Measurements from ENCODE around the gene WHRN.
A peak's percentile ranks its signal among the peaks of the same experiment; 100 is the strongest.

WHRN gene

DNA sequence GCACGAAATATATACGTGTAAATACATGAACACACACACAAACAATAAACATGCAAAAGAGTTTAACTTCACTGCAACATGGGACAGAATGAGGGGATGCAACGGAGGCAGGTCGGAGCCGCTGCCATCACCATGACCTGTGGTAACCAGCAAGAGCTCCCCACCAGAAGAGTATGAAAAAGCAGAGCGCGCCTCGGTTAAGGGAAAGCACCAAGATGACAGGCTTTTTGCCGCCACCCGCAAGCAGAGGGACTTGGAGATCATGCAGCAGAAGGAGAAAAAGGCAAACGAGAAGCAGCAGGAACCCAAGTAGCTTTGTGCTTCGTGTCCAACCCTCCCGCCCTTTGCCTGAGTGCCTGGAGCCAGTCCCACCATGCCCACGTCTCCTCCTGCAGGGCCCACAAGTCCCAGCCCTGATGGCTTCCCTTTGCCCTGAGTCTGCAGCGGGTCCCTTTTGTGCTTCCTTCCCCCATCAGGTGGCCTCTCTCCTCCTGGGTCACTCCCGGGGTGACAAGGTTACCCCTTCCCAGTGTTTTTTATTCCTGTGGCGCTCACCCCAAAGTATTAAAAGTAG is 13.8 kb downstream of the WHRN start:
- no peak for DNase-seq

DNA sequence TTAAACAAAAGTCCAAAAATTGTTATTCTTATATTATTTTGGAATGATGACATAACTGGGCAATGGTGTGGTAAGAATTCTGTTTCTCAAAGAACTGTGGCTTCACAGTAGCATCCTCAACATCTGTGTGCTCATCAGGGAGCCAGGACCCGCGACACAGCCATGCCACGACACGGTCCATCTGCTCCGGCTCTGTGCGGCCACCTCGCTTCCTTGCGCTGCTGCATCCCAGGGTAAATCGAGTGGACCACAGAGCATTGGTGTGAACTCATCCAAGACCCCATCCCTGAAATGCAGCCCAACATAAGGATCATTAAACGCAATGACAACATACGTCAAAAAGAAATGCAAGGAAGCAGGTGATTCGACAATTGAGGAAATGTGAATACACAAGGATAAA is 15.3 kb downstream of the WHRN start:
- DNase-seq, result no peak

DNA sequence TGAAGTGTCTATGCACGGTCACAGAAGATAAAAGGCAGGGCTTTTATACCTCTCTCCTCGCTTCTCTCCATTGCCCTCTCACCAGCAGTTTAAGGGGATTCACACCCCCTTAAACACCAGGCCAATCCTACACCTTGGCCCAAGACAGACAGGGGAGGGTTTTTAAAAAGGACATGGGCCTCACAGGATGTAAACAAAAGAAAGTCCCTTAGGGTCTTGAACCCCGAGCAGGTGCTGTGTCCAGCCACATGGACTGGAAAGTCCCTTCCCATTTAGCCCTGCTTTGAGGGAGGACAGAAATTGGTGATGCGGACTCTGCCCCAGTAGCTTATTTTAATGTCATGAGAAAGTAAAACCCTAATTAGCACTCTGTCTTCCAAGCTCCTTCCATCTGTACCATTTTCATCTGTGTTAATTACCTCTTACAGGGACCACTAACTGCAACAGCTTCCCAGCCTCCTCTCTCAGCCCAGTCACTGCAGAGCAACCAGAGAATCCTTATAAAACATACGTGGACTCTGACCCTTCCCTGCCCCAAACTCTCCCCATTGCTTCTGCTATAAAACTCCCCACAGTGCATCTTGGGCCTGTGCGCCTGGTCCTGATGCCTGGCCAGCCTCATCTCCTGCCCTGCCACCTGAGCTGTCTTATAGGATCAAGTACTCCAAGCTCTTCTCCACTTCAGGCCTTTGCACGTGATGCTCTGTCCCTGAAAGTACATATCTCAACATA is 16.7 kb downstream of the WHRN start:
- DNase-seq, result no peak

DNA sequence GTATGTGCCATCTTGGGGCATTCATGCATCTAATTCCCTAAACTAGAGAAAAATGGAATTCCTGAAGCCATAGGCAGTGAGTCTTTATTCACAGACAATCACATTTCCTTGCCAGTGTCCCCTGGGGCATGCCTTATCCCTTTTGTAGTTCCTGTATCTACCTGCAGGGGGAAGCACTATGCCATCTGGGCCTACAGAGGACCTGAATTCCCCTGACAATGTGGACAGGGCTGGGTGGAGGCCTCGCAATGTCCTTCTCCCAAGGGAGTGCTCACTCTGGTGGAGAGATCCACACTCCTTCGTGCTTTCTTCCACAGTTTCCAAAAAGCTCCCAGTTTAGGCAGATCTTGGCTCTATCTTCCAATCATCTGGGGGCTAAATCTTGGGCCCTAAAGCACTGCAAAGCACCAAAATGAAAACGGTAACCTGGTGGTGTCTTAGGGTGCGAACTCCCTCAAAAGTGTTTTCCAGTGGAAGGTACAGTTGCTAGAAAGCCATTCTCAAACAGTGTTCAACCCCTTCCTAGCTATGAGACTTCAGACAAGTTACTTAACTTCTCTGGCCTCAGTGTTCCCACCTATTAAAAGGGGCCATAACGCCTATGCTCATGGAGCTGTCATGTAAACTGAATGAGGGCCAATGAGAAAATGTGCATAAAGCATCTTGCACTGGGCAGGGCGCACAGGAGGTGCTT is 17.5 kb downstream of the WHRN start:
- peak; percentile 69 for DNase-seq

DNA sequence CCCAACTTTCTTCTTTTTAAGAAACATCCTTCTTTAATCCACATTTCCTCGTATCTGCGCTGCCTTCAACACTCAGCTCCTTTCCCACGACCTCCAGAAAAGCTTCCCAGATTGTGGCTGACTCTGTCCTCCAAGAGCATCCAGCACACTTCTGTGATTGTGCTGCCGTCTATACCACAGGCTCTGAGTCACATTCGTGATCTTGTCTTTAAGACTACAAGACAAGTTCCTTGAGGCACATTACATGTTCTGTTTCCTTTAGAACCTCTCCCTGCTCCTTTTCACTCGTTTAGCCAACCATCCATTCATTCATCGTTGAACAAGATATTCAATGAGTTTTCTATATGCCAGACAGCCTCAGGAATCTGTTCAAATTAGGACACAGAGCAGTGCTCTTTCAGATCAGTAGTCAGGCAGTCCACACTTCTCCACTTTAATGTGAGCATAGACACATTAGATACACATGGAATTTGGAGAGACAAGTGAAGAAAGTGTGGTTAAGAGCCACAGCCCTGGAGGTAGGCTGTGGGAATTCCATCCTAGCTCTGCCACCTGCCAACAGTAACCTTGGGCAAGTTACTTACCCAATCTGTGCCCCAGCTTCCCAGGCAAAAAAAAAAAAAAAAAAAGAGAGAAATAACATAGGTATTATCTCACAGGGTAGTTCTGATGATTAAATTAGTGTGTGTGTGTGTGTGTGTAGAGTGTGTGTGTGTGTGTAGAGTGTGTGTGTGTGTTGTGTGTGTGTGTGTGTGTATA is 18.9 kb downstream of the WHRN start:
- DNase-seq, result no peak

DNA sequence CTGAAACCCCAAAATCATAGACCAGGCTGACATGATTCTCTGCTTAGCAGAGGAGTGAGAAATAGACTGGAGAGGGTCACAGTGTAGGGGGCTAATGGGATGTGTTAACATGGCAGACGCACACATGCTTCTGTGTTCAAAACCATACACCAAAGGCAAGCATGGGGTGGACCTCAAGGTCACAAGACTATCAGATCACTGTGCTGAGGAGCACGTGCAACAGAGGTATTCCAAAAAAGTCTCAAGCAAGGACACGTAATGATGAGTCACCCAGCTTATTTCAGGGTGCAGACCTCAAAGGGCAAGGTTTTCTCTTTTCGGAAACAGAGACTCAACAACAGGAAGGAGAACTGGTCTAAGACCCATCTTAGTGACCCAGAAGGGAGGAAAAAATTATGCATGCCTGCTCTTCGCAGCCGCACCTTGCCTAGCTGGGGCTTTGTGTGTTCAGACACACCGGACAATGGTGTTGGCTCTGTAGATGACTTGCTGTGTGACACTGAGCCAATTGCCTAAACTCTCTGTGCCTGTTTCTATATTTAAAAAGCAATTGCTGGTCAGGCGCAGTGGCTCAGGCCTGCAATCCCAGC is 20.3 kb downstream of the WHRN start:
- peak; percentile 61 for DNase-seq

DNA sequence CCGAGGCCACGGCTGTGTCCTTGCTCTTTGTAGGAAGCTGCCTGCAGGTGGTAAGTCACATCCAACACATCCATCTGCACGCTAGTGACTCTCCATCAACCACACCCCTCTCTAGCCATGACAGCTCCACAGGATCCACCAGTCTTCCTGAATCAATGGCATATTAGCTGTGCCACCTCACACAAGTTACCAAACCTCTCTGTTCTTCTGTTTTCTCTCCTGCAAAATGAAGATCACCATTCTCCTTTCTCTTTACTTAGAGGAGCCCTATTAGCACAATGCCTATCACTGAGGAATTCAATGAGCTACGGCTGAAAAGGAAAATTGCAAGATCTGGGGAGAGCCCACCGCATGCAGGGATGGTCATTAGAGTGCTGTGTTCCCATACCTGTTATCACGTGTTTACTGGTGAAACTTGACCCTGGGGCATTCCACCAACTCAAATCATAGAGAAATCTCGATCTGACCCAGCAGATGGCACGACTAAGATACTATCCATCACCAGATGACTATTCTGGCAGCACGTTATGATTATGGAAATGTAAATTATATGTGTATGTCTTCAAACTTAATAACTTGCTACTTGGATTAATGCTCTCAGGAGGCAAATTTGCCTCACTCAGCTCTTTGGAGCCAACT is 20.9 kb downstream of the WHRN start:
- no peak for DNase-seq

DNA sequence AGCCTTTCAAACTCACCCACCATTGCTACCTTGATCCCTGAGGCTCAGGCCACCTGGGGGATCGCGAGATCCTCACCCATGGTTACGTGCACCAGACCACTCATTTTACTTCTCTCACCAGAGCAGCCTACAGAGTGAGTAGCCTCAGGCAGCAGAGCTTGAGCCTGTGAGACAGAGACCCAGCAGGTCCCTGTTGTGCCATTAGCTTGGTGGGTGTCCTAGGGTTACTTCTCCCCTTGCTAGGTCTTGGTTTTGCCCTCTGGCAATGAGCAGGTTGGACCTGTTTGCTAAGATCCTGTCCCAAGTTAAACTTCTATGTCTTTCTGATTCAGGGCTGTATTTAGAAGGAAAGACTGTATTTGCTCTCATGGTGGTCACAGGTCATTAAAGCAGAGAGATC is 21.8 kb downstream of the WHRN start:
- no peak for DNase-seq

DNA sequence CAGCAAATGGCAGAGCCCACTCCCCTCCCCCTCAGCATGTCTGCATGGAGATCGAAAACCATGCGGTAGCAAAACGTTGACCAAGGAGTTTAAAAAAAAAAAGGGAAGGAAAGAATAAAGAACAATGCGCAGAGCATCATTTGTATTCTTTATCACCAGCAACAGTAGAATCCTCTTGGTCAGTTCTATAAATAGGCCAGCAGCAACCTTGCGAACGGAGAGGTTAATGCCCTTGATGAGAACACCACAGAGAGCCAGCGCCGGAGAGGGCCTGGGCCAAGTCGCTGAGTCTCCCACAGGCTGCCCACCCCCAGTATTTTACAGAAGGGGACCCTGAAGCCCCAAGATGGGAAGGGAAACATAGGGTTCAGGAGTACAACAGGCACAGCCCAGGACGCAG is 22.7 kb downstream of the WHRN start:
- DNase-seq, result no peak

DNA sequence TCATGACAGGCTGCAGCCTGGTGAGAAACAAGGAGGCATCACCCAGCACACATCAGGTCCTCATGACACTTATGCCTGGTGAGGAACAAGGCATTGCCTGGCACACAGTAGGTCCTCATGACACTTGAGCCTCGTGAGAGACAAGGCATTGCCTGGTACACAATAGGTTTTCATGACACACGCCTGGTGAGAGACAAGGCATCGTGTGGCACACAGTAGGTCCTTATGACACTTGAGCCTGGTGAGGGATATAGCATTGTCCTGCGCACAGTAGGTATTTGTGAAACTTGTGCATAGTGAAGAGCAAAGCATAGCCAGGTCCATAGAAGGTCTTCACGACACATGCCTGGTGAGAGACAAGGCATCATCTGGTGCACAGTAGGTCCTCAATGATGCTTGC is 23.5 kb downstream of the WHRN start:
- DNase-seq, result no peak

DNA sequence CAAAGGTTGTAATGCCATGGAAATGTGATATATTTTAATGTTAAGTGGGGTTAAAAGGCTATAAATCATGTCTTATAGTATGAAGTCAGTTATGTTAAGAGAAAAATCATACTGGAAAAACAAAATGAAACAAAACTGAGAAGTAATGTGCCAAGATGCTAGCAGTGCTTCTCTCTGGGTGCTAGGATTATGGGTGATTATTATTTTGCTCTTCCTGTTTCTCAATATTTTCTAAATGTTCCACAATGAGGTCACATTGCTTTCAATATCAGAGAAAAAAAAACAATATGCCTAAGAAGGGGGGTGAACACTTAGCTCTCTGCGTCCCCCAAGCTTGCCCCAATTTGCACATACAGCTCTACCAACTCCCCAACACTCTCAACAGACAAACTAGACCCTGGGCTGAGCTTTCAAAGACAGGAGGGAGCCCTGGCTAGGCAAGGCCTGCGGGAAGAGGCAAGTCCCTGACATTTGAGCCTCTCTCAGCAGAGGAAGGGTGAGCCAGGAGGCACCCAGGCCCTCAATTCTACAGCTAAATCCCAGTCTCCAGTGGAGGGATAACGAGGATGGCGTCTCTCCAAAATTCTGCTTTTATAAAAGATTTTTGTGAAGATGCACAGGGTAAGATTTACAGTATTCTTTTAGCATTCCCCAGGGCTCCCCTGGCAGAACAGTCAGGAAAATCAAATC is 24.4 kb downstream of the WHRN start:
- DNase-seq, result no peak

DNA sequence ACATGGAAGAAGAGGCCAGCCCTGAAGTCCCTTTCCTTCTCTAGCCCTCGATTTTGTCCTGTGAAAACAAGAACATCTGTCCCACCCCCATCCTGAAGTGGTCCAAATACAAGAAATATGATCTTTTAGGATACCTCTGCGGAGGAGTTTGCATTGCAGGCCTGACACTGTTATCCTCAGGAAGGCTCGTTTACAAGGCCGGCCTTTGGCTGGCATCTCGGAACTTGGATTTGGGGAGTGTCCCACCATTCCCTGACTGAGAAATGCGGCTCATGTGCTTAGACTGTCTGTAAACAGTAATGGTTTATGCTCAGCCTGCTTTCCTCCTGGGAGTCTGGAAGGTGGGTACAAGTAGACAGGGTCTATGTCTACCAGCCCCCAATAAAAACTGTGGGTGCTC is 26.4 kb downstream of the WHRN start:
- no peak for DNase-seq

DNA sequence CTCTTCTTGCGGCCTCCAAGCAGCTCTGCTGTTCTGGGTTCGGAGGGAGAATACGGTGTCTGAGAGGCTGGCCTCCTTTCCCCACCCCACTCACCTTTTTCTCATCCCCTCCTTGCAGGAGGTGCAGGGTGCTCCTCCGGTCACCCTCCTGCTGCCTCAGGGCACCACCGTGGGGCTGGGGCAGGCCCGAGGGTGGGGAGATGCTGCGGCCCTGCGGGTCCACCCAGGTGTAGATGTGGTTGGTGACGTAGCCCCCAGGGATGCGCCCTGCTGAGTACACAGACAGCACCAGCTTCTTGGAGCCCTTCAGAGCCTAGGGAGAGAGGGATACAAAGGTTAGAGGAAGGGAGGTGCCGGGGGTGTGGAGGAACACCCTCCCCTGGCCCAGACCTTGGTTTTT is 26.8 kb downstream of the WHRN start:
- no peak for DNase-seq

DNA sequence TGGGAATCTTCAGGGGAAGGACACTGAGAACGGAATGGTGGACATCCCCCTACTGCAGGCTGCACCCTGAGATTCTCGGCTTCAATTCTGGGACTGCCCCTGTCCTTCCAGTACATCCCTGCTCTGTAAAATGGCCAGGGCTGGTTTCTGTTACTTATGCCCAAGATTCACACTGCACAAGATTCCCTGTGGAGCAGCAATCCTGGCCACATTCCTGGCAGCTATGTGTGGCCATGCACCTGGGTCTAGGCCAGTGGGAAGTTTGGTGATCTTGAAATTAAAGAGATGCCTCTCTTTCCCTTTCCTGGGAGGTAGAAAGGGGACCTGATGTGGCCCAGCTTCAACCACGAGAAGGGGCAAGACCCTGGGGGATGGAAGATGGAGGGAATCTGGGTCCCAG is 27.6 kb downstream of the WHRN start:
- no peak for DNase-seq

DNA sequence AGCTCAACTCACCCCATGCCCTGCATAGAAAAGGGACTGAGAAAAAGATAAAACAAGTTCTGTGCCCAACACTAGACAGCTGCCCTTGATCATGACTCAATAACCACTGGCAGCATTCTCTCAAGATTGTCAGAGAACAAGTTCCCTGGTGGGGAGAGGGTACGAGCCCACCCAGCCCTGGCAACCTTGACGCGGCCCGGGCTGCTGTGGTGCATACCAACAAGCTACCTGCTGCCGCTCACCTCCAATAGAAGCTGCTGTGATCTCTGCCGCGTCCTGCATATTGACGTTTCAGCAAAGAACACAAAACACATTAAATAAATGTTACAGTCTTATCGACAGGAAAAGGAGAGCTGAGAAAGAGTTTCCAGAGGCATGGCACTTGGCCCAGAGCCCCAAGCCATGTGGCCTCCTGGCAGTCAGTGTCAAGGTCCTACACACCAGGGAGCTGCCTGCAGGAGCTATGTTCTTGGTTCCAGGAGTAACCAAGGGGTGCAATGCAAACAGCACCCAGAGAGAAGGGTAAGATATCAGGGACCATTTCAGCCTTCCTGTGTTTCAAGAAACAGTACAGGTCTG is 28.3 kb downstream of the WHRN start:
- no peak for DNase-seq

DNA sequence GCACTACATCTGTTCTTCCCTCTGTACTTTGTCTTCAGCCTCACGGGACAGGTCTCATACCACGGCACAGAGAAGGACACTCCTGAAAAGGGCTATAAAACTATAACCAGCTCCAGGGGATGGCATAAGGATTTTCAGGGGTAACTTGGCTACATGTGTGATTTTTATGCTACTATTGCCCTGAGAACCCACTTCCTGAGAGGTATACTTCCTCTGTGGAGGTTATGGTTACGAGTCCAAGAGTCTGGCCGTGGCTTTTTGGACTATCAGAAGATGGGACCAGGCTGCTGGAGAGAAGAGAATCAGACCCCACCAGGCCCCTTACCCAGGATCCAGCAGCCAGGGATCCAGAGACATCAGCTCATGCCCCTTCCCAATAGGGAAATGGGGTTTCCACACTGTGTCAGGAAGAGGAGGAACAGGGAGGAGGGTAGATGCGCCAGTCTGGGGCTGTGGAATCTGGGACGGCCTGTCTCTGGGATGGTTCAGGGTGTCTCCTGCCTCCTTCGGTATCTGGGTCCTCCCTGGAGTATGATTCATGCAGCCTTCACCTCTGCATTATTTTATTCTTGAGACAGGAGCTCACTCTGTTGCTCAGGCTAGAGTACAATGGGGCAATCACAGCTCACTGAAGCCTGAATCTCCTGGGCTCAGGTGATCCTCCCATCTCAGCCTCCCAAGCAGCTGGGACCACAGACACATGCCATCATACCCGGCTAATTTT is 29.7 kb downstream of the WHRN start:
- DNase-seq, result no peak

DNA sequence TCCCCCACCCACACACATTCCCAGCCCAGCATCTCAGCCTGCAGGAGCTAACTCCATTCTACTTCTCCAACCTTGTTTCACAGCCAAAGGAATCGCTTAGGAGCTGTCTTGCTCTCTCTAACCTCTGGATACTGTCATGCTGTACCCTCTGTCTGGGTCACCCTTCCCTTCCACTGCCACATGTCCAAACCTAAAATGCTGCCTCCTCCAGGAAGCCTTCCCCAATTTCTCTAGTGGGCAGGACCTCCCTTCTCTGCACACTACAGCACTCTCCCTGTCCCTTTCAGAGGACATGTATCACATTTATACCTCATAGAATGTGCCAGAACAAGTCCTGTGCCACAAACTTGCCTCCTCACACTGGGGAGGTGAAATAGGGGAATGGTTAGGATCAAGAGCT is 30.8 kb downstream of the WHRN start:
- DNase-seq, result no peak

DNA sequence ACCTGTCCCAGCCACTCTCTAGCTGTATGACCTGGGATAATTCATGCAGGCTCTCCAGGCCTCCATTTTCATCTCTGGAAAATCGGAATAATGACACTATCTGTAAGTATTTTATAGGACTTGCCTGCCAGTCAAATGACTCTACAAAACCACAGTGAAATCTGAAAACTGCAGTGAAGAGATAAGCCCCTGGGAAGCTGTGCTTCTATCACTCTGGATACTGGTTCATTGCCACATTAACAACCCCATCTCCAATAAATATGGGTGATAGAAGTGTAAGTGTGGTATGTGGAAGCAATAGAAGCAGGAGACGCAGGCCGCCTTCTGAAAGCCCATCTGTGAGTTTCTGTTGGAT is 31.8 kb downstream of the WHRN start:
- no peak for DNase-seq

DNA sequence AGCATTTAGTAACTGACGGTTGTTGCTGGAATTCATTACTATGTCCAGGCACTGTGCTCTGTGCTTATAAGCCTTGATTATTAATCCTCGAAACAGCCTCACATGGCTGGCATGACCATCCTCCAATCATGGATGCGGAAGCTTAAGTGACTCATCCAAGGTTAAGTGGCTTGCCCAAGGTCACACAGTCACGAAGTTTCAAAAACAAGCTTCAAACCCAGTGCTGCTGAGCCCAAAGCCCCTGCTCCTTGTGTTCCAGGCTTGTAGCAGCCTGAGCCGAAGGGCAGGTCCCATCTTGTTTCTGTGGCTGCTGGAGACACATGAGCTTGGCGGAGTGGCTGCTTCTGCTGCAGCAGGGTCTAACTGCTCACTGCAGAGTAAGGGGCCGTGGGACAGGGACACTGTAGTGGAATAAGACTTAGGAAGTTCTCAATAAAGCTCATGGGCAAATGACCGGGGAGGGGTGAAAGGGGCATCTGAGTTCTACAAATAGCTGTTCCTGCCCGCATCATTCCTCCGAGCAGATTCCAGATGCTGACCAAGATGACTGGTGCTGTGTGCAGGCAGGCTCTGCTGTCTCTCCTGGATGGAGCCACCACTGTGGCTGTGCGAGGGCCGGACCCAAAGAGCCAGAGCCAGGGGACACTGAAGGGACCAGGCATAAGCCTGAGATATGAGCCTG is 32.4 kb downstream of the WHRN start:
- no peak for DNase-seq

DNA sequence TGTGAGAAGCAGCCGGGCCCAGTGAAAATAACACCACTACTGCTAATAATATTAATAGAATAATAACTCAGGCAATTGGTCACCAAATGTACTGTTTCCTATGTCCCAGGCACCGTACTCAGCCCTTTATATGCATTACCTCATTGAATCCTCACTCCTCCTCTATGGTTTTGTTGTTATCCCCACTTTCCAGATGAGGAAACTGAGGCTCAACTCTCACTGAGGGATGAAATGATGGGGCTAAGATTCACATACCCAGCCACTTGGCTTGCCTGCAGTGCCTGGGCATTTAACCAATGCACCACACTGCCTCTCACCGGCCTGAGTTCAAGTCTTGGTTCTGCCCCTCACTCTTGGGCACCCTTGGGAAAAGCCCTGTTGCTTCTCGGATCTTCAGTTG is 34.1 kb downstream of the WHRN start:
- no peak for DNase-seq

DNA sequence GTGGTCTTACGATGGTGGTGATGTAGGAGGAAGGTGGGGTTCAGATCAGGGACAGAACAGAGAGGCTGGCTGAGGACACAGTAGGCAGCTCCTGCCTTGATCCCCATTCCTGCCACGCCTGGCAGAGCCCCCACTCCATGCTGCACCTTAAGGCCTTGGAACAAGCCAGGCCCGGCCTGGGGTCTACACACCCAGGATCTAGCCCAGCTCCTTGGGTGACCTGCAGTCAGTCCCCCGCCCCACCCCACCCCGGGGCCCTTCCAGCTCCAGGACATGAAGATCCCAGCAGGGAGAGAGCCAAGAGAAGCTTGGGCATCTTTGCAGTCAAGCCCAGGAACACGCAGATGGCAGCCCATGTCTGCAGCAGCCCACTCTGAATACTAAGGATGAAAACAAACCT is 34.7 kb downstream of the WHRN start:
- DNase-seq, result no peak

All from activated CD4-positive, alpha-beta T cell treated with anti-CD3 and anti-CD28 coated beads for 48 hours (primary cell).